ENCODE measurements around the gene ASB11.
"Not testable (repeated sequence)": the region's sequence is repeated elsewhere in the genome, so short reads cannot be mapped to it uniquely, and the experiment has no call there.

The ASB11 gene

GRCh38 chrX:15301924-15302323 lies 13.5 kb downstream of the ASB11 start:
- DNase-seq: peak; percentile 43

GRCh38 chrX:15299941-15300851 lies 15.2 kb downstream of the ASB11 start:
- DNase-seq: peak; percentile 40

- no peak for DNase-seq
Measured at GRCh38 chrX:15298780-15299179, 16.7 kb downstream of the ASB11 start.

- no peak for DNase-seq
Measured at GRCh38 chrX:15298201-15298600, 17.2 kb downstream of the ASB11 start.

GRCh38 chrX:15293451-15293850 lies 22.0 kb downstream of the ASB11 start:
- DNase-seq: no peak

- no peak for DNase-seq
Measured at GRCh38 chrX:15292861-15293260, 22.6 kb downstream of the ASB11 start.

GRCh38 chrX:15277604-15278003 lies 37.8 kb downstream of the ASB11 start:
- no peak for DNase-seq

GRCh38 chrX:15274946-15275345 lies 40.5 kb downstream of the ASB11 start:
- DNase-seq: no peak

GRCh38 chrX:15273275-15273674 lies 42.2 kb downstream of the ASB11 start:
- DNase-seq: not testable (repeated sequence)

- DNase-seq: no peak
Measured at GRCh38 chrX:15271757-15272156, 43.7 kb downstream of the ASB11 start.

GRCh38 chrX:15269618-15270521 lies 45.6 kb downstream of the ASB11 start, which contains the start of gene ASB9:
TSS of gene ASB9 (minus strand) at chrX:15270083. CDS start at chrX:15269874, 209 bp downstream.
- peak; percentile 68 for DNase-seq

- DNase-seq: no peak
Measured at GRCh38 chrX:15269120-15269519, 46.3 kb downstream of the ASB11 start.

GRCh38 chrX:15254852-15255251 lies 60.6 kb downstream of the ASB11 start:
- DNase-seq: peak; percentile 3

- no peak for DNase-seq
Measured at GRCh38 chrX:15245896-15246295, 69.5 kb downstream of the ASB11 start.

GRCh38 chrX:15244421-15244820 lies 71.0 kb downstream of the ASB11 start:
- DNase-seq: no peak

GRCh38 chrX:15242899-15243555 lies 72.4 kb downstream of the ASB11 start:
- peak; percentile 62 for DNase-seq

GRCh38 chrX:15241301-15241700 lies 74.1 kb downstream of the ASB11 start:
- DNase-seq: no peak

GRCh38 chrX:15240414-15240813 lies 75.0 kb downstream of the ASB11 start:
- no peak for DNase-seq

GRCh38 chrX:15236146-15236545 lies 79.3 kb downstream of the ASB11 start:
- no peak for DNase-seq

GRCh38 chrX:15235001-15235400 lies 80.4 kb downstream of the ASB11 start:
- no peak for DNase-seq

GRCh38 chrX:15233416-15234015 lies 81.9 kb downstream of the ASB11 start:
- DNase-seq: no peak

All from hematopoietic multipotent progenitor cell treated with erythropoietin and hydrocortisone succinate and interleukin-3 and kit ligand, for 6 days (in vitro differentiated cells).